B cell (primary cell): ENCODE results near the gene ERC2.

Source experiments
- CTCF ChIP-seq: fragments of 200-600 bp; IDR thresholded peaks from one replicate; pipeline ENCODE4 v1.8.0; 2022; ENCODE audit warnings: antibody characterized with exemption, mild to moderate bottlenecking
- EZH2 ChIP-seq: IDR thresholded peaks from 2 replicates; pipeline ENCODE4 v1.6.1; 2012; ENCODE audit warnings: borderline replicate concordance, low read depth, mild to moderate bottlenecking, moderate library complexity, low read length; ENCODE audit not compliant: insufficient read depth, poor library complexity, severe bottlenecking

GRCh38 chr3:56188201-56188600, 280.1 kb downstream of the ERC2 start:
- TF ChIP-seq CTCF (no peak), EZH2 (no peak)
